ENCODE data around the gene RBFOX1. TPM values are rescaled to one million over a fixed set of nuclear protein-coding genes. Genes with fewer than 3 reads are reported as not detected.

RBFOX1 gene
- total and polyA plus RNA-seq, 10 of the 15 experiments (the other 5 are each of a cell fraction or from before 2014, with no cell fraction given), result 0.87 TPM; not detected in 9

DNA sequence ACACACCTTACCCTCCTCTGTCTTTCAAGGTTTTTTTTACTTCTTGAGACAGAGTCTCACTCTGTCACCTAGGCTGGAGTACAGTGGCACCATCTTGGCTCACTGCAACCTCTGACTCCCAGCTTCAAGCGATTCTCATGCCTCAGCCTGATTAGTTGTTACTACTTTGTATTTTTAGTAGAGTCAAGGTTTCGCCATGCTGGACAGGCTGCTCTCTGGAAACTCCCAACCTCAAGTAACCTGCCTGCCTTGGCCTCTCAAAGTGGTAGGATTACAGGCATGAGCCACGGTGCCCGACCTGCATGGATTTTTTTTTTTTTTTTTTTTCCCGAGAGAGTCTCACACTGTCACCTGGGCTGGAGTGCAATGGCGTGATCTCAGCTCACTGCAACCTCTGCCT is 273.2 kb downstream of the RBFOX1 start:
- H4K20me1 ChIP-seq (ENCODE audit: control insufficient read depth, insufficient read depth), result no peaks in the 10 kb centered on the region
- H3K4me2 ChIP-seq (ENCODE audit: control insufficient read depth, insufficient read depth), result no peak overlapping the region
- no peaks in the 10 kb centered on the region for H3K4me1 ChIP-seq (ENCODE audit: control insufficient read depth, insufficient read depth, low read length)
- no TSS peak for BruUV-seq (replicated peaks)
- in situ Hi-C loops (cut with MboI) (loop anchor here (10.0 kb wide), 1 partner anchor 61 kb away; no protein-coding TSS in a partner anchor), intact Hi-C loops (cut with micrococcal nuclease; ENCODE audit: unreplicated experiment) (no loop called here)
- POLR2A ChIA-PET, result no interaction called here
- FAIRE-seq (no peak), ATAC-seq (no peak), DNase-seq (ENCODE audit: low read depth, low spot score) (no peak)
- no peaks in the 10 kb centered on the region for H3K36me3 ChIP-seq (ENCODE audit: control insufficient read depth in 2 of 2, insufficient read depth in 2 of 2, low read length in 1 of 2)
- no peak overlapping the region for H3K4me3 ChIP-seq
- no peak overlapping the region for H3K27ac ChIP-seq (ENCODE audit: control insufficient read depth, insufficient read depth)
- CTCF ChIA-PET, result no interaction called here
- no peaks in the 10 kb centered on the region; the same call in 2 of the 3 replicates for H3K9me3 ChIP-seq (replicated peaks; ENCODE audit: control insufficient read depth, insufficient read depth, low read length)
- H2AFZ ChIP-seq (ENCODE audit: control insufficient read depth, low read depth, low read length), result no peak overlapping the region
- SMC1A ChIA-PET (ENCODE audit: uncharacterized antibody, unreplicated experiment), result no interaction called here
- WGBS (ENCODE audit: insufficient coverage, insufficient replicate concordance, low lambda C conversion rate, missing lambda C conversion rate), result 6% methylated on average over 4 of the region's 6 CpGs
- TF ChIP-seq, protein P1, sequence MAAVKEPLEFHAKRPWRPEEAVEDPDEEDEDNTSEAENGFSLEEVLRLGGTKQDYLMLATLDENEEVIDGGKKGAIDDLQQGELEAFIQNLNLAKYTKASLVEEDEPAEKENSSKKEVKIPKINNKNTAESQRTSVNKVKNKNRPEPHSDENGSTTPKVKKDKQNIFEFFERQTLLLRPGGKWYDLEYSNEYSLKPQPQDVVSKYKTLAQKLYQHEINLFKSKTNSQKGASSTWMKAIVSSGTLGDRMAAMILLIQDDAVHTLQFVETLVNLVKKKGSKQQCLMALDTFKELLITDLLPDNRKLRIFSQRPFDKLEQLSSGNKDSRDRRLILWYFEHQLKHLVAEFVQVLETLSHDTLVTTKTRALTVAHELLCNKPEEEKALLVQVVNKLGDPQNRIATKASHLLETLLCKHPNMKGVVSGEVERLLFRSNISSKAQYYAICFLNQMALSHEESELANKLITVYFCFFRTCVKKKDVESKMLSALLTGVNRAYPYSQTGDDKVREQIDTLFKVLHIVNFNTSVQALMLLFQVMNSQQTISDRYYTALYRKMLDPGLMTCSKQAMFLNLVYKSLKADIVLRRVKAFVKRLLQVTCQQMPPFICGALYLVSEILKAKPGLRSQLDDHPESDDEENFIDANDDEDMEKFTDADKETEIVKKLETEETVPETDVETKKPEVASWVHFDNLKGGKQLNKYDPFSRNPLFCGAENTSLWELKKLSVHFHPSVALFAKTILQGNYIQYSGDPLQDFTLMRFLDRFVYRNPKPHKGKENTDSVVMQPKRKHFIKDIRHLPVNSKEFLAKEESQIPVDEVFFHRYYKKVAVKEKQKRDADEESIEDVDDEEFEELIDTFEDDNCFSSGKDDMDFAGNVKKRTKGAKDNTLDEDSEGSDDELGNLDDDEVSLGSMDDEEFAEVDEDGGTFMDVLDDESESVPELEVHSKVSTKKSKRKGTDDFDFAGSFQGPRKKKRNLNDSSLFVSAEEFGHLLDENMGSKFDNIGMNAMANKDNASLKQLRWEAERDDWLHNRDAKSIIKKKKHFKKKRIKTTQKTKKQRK (IDR thresholded peaks at IDR 0.05; ENCODE audit: low read depth, low read length), result no peak
- TF ChIP-seq NBN (IDR thresholded peaks at IDR 0.05) (no peak), ZZZ3 (IDR thresholded peaks at IDR 0.05; ENCODE audit: control insufficient read depth, insufficient read length, low read depth) (no peak), BACH1 (IDR thresholded peaks at IDR 0.05; ENCODE audit: borderline replicate concordance) (no peak), TAF1 (IDR thresholded peaks at IDR 0.05; ENCODE audit: borderline replicate concordance, low read depth, low read length) (no peak), LARP7 (IDR thresholded peaks at IDR 0.05) (no peak)
- H3K9ac ChIP-seq (ENCODE audit: control insufficient read depth, insufficient read depth, low read length), result no peak overlapping the region
- H3K79me2 ChIP-seq (ENCODE audit: control insufficient read depth, insufficient read depth, low read length), result no peaks in the 10 kb centered on the region
- RAD21 ChIA-PET (ENCODE audit: unreplicated experiment), result no interaction called here
- no peaks in the 10 kb centered on the region for H3K27me3 ChIP-seq (replicated peaks in 1 of 2; ENCODE audit: control insufficient read depth in 2 of 2, insufficient read depth in 2 of 2, low read length in 1 of 2)

Data from GM12878 (cell line).